Measurements from ENCODE around the gene NARF. TPM values are rescaled to one million over a fixed set of nuclear protein-coding genes. Genes with fewer than 3 reads are reported as not detected.

NARF gene
- total RNA-seq, 1 experiment from 2014 or later: 20.6 TPM

DNA sequence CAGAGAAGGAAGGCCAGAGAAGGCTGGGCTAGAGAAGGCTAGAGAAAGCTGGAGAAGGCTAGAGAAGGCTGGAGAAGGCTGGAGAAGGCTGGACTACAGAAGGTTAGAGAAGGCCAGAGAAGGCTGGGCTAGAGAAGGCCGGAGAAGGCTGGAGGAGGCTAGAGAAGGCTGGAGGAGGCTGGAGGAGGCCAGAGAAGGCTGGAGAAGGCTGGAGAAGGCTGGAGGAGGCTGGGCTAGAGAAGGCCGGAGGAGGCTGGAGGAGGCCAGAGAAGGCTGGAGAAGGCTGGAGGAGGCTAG is 33.7 kb upstream of the NARF start:
- no peaks in the 10 kb centered on the region for H3K27me3 Mint-ChIP-seq (ENCODE audit: insufficient read depth, unreplicated experiment)
- CTCF ChIA-PET: interaction anchor here (0.8 kb wide), 1 partner anchor 72 kb away, joined by 5 read pairs; no protein-coding TSS in a partner anchor
- H3K9me3 Mint-ChIP-seq (ENCODE audit: unreplicated experiment): peaks cover 8% of the 10 kb centered on the region
- peaks cover 10% of the 10 kb centered on the region for H3K36me3 Mint-ChIP-seq (ENCODE audit: insufficient read depth, unreplicated experiment)
- no peak for DNase-seq (ENCODE audit: unreplicated experiment)
- no peak overlapping the region for H3K27ac Mint-ChIP-seq (ENCODE audit: low read depth, unreplicated experiment)
- TF ChIP-seq, protein P1, sequence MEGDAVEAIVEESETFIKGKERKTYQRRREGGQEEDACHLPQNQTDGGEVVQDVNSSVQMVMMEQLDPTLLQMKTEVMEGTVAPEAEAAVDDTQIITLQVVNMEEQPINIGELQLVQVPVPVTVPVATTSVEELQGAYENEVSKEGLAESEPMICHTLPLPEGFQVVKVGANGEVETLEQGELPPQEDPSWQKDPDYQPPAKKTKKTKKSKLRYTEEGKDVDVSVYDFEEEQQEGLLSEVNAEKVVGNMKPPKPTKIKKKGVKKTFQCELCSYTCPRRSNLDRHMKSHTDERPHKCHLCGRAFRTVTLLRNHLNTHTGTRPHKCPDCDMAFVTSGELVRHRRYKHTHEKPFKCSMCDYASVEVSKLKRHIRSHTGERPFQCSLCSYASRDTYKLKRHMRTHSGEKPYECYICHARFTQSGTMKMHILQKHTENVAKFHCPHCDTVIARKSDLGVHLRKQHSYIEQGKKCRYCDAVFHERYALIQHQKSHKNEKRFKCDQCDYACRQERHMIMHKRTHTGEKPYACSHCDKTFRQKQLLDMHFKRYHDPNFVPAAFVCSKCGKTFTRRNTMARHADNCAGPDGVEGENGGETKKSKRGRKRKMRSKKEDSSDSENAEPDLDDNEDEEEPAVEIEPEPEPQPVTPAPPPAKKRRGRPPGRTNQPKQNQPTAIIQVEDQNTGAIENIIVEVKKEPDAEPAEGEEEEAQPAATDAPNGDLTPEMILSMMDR (IDR thresholded peaks at IDR 0.05; ENCODE audit: unreplicated experiment): no peak
- POLR2A ChIA-PET: no interaction called here
- no TSS peak for BruUV-seq (replicated peaks)
- no peak overlapping the region for H3K4me3 Mint-ChIP-seq (ENCODE audit: unreplicated experiment)
- intact Hi-C loops (cut with micrococcal nuclease): no loop called here
- H3K4me1 Mint-ChIP-seq (ENCODE audit: insufficient read depth, unreplicated experiment): no peaks in the 10 kb centered on the region

DNA sequence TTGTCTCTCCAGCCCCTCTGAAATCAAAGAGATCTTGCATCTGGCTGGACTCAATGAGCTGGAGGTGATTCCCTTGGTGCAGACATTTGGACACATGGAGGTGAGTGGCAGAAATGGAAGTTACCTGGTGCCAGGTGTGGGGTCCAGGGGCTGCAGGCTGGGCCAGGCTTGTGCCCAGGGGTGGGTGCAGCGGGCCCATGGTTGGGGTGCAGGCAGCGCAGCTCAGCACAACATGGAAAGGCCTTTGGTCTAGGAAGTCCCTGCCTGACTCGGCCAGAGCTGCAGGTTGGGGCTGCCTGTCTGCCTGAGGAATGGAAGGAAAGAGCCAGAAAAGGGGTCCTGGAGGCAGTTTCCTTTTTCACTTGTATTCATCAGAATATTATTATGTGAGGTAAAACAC is 30.0 kb upstream of the NARF start:
- Mint-ChIP-seq H3K36me3 (ENCODE audit: insufficient read depth, unreplicated experiment) (no peaks in the 10 kb centered on the region), H3K27ac (ENCODE audit: low read depth, unreplicated experiment) (no peak overlapping the region), H3K4me3 (ENCODE audit: unreplicated experiment) (no peak overlapping the region), H3K9me3 (ENCODE audit: unreplicated experiment) (no peaks in the 10 kb centered on the region), H3K4me1 (ENCODE audit: insufficient read depth, unreplicated experiment) (no peaks in the 10 kb centered on the region), H3K27me3 (ENCODE audit: insufficient read depth, unreplicated experiment) (no peaks in the 10 kb centered on the region)
- BruUV-seq (replicated peaks): no TSS peak
- ChIA-PET POLR2A (interaction anchor here (1.5 kb wide), 1 partner anchor 10 kb away, joined by 4 read pairs; no protein-coding TSS in a partner anchor), CTCF (no interaction called here)
- TF ChIP-seq, protein P1 (IDR thresholded peaks at IDR 0.05; ENCODE audit: unreplicated experiment): no peak
- intact Hi-C loops (cut with micrococcal nuclease): no loop called here
- no peak for DNase-seq (ENCODE audit: unreplicated experiment)

DNA sequence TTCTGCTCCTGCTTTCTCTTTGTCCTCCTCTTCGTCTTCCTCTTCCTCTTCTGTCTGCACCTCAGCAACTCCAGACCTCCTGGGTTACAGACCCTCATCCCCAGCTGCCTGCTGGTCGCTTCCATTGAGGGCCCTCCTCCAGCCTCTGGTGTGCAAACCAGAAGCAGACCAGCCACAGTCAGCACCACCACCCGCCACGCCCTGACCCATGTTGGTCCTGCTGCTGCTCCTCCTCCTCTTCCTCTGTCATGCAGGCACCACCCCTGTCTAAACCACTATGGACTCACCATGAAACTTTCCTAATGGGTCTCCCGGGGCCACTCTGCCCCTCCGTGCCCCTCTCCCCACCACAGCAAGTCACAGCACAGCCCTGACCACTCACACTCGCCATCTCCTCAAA is 28.7 kb upstream of the NARF start:
- no peaks in the 10 kb centered on the region for H3K9me3 Mint-ChIP-seq (ENCODE audit: unreplicated experiment)
- intact Hi-C loops (cut with micrococcal nuclease): no loop called here
- ChIA-PET POLR2A (interaction anchor here (2.3 kb wide), 1 partner anchor 13 kb away, joined by 6 read pairs; no protein-coding TSS in a partner anchor), CTCF (no interaction called here)
- no peaks in the 10 kb centered on the region for H3K36me3 Mint-ChIP-seq (ENCODE audit: insufficient read depth, unreplicated experiment)
- no peak overlapping the region for H3K4me3 Mint-ChIP-seq (ENCODE audit: unreplicated experiment)
- TF ChIP-seq, protein P1 (IDR thresholded peaks at IDR 0.05; ENCODE audit: unreplicated experiment): no peak
- no TSS peak for BruUV-seq (replicated peaks)
- no peaks in the 10 kb centered on the region for H3K4me1 Mint-ChIP-seq (ENCODE audit: insufficient read depth, unreplicated experiment)
- no peak overlapping the region for H3K27ac Mint-ChIP-seq (ENCODE audit: low read depth, unreplicated experiment)
- H3K27me3 Mint-ChIP-seq (ENCODE audit: insufficient read depth, unreplicated experiment): no peaks in the 10 kb centered on the region
- DNase-seq (ENCODE audit: unreplicated experiment): no peak

DNA sequence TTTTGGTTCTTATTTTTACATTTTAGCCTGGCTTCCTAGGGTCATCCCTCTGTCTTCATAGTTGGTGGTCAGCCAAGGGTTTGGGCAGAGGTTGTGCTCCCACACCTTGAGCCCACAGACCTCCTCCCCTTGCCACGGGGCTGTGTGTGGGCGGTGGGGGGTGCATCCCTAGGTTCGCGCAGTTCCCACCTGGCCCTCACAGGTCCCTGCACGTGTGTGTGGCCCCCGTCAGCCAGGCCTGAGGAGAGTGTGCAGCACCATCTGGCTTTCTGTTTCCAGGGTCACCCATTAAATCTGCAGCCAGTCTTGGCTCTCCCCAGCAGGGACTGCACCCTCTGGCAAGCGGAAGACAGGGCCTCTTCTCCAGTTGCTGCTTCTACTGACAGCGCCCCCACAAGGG is 26.5 kb upstream of the NARF start:
- POLR2A ChIA-PET: interaction anchor here (1.4 kb wide), 1 partner anchor 18 kb away, joined by 3 read pairs; no protein-coding TSS in a partner anchor
- no peaks in the 10 kb centered on the region for H3K27me3 Mint-ChIP-seq (ENCODE audit: insufficient read depth, unreplicated experiment)
- DNase-seq (ENCODE audit: unreplicated experiment): no peak
- BruUV-seq (replicated peaks): no TSS peak
- H3K27ac Mint-ChIP-seq (ENCODE audit: low read depth, unreplicated experiment): no peak overlapping the region
- no peaks in the 10 kb centered on the region for H3K36me3 Mint-ChIP-seq (ENCODE audit: insufficient read depth, unreplicated experiment)
- no peaks in the 10 kb centered on the region for H3K9me3 Mint-ChIP-seq (ENCODE audit: unreplicated experiment)
- TF ChIP-seq, protein P1 (IDR thresholded peaks at IDR 0.05; ENCODE audit: unreplicated experiment): no peak
- CTCF ChIA-PET: no interaction called here
- no peak overlapping the region for H3K4me3 Mint-ChIP-seq (ENCODE audit: unreplicated experiment)
- intact Hi-C loops (cut with micrococcal nuclease): no loop called here
- no peaks in the 10 kb centered on the region for H3K4me1 Mint-ChIP-seq (ENCODE audit: insufficient read depth, unreplicated experiment)

Measured in MCF 10A (cell line).